ENCODE measurements around the gene FRMD4A. TPM values are rescaled to one million over a fixed set of nuclear protein-coding genes. Genes with fewer than 3 reads are reported as not detected.

FRMD4A gene
- total RNA-seq, 1 donor from 2014 or later, result 0.64 TPM

DNA sequence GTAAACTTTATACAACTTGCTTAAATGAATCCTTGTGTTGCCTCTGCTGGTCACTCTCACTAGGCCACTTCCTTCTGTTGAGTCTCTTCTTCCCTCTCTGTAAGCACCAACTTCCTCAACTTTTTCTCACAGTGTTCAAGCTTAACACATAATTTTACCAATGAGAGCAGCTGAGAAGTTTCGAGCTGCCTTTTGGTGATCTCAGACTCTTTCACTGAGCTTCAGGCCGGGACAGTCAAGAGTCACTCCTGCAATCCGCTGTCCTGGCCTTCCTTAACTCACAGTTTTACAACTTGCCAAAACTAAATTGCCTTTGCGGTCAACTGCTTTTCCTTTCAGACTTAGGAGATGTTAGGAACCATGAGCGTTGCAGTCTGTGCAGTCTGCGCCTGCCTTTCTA lies 696.5 kb downstream of the FRMD4A start:
- Mint-ChIP-seq H3K4me3 (no peak overlapping the region), H3K4me1 (peaks cover 11% of the 10 kb centered on the region), H3K36me3 (ENCODE audit: low read depth) (peaks cover 70% of the 10 kb centered on the region), H3K27ac (peak overlapping the region; percentile 5), H3K9me3 (no peaks in the 10 kb centered on the region), H3K27me3 (no peaks in the 10 kb centered on the region)
- CTCF ChIA-PET, result no interaction called here
- no peak for TF ChIP-seq CTCF (IDR thresholded peaks at IDR 0.05)
- POLR2A ChIA-PET, result no interaction called here
- intact Hi-C loops (cut with micrococcal nuclease), result no loop called here
- ATAC-seq (ENCODE audit: low read depth) (no peak), DNase-seq (no peak)

- Mint-ChIP-seq H3K27ac (no peak overlapping the region), H3K9me3 (no peaks in the 10 kb centered on the region), H3K4me3 (no peak overlapping the region), H3K27me3 (no peaks in the 10 kb centered on the region), H3K4me1 (peaks cover 11% of the 10 kb centered on the region), H3K36me3 (ENCODE audit: low read depth) (peaks cover 69% of the 10 kb centered on the region)
- DNase-seq (no peak), ATAC-seq (ENCODE audit: low read depth) (no peak)
- intact Hi-C loops (cut with micrococcal nuclease), result no loop called here
- ChIA-PET POLR2A (no interaction called here), CTCF (no interaction called here)
- TF ChIP-seq CTCF (IDR thresholded peaks at IDR 0.05), result no peak
These were observed 697.0 kb downstream of the FRMD4A start for GRCh38 chr10:13633689-13634088.

DNA sequence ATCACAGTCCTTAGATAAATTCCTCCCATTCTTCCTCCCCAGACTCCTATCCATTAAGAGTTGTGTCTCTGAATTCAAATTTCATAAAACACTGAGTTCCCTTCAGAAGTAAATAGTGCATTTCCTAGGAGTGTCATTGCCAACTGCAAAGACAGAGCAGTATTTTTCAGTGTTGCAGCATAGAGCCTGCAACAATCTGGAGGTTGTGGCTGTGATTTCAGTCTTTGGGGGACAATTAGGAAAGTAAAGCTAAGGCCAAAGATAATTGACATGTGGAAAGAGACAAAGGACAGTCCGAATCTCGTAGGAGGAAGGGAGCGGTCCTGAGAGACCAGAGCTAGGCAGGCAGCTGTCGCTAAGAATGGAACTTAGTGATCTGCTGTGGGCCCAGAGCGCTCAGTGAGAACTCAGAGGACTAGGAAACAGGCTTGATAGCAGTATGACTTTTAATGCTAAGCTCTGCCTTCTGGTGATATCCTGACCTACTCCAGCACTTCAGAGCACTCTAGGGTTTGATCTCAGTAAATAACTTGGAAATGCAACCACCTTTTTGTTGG lies 697.8 kb downstream of the FRMD4A start:
- POLR2A ChIA-PET, result no interaction called here
- Mint-ChIP-seq H3K36me3 (ENCODE audit: low read depth) (peaks cover 64% of the 10 kb centered on the region), H3K27me3 (no peaks in the 10 kb centered on the region), H3K4me1 (peaks cover 11% of the 10 kb centered on the region), H3K4me3 (no peak overlapping the region), H3K27ac (no peak overlapping the region), H3K9me3 (no peaks in the 10 kb centered on the region)
- intact Hi-C loops (cut with micrococcal nuclease), result no loop called here
- ATAC-seq (ENCODE audit: low read depth) (no peak), DNase-seq (no peak)
- no peak for TF ChIP-seq CTCF (IDR thresholded peaks at IDR 0.05)
- CTCF ChIA-PET, result no interaction called here

GRCh38 chr10:13632440-13632839 lies 698.3 kb downstream of the FRMD4A start:
- POLR2A ChIA-PET, result no interaction called here
- CTCF ChIA-PET, result no interaction called here
- H3K36me3 Mint-ChIP-seq (ENCODE audit: low read depth), result peaks cover 60% of the 10 kb centered on the region
- TF ChIP-seq CTCF (IDR thresholded peaks at IDR 0.05), result no peak
- intact Hi-C loops (cut with micrococcal nuclease), result no loop called here
- H3K27me3 Mint-ChIP-seq, result no peaks in the 10 kb centered on the region
- H3K9me3 Mint-ChIP-seq, result no peaks in the 10 kb centered on the region
- no peak for ATAC-seq (ENCODE audit: low read depth)
- no peak overlapping the region for H3K27ac Mint-ChIP-seq
- peaks cover 11% of the 10 kb centered on the region for H3K4me1 Mint-ChIP-seq
- DNase-seq, result no peak
- no peak overlapping the region for H3K4me3 Mint-ChIP-seq

GRCh38 chr10:13631594-13631993 lies 699.1 kb downstream of the FRMD4A start:
- Mint-ChIP-seq H3K4me1 (peaks cover 11% of the 10 kb centered on the region), H3K27me3 (no peaks in the 10 kb centered on the region), H3K27ac (no peak overlapping the region), H3K36me3 (ENCODE audit: low read depth) (peaks cover 60% of the 10 kb centered on the region), H3K4me3 (no peak overlapping the region), H3K9me3 (no peaks in the 10 kb centered on the region)
- DNase-seq, result no peak
- intact Hi-C loops (cut with micrococcal nuclease), result no loop called here
- ATAC-seq (ENCODE audit: low read depth), result no peak
- TF ChIP-seq CTCF (IDR thresholded peaks at IDR 0.05), result no peak
- CTCF ChIA-PET, result no interaction called here
- POLR2A ChIA-PET, result no interaction called here

All from activated B cell treated with CpG ODN at 0.5 μM for 24 hours (primary cell).